ENCODE results near the gene TTC28.
"Not testable (repeated sequence)": the region's sequence is repeated elsewhere in the genome, so short reads cannot be mapped to it uniquely, and the experiment has no call there.

TTC28 gene

DNA sequence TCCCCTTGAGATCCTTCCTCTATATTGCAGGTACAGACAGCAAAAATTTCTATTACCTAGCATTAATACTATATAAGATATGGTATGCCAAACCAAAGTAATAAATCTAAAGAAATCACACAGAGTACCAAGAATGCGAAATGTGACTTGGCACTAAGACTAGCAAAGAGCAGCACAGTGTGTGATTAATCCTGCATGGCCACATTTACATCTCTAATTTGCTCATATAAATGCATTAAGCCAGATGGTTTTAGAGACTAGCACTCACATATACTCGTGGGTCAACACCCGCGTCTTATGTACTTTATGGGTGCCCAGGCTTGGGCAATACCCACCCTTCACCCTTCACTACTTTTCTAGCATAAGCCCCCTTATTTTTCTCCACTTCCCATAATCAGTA lies 213.2 kb downstream of the TTC28 start:
- no peak for DNase-seq
- in situ Hi-C loops (cut with MboI; ENCODE audit: low pct_unique_long_range_greater_than_20kb, low sequenced_read_pairs) = no loop called here

DNA sequence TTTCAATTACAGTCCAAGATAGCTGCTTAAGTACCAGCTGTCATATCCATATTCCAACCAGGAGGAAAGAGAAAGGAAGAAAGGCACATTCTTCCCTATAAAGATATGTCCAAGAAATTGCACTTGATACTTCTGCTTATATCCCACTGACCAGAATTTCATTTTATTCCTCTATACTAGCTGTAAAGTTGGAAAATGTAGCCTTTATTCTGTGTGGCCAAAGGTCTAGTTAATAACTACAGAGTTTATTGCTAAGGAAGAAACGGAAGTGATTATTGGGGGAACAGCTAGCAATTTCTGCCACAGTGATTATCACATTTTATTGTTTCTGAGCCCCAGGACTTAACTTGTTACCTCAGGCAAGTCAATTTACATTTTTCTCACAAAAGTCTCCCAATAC lies 213.8 kb downstream of the TTC28 start:
- in situ Hi-C loops (cut with MboI; ENCODE audit: low pct_unique_long_range_greater_than_20kb, low sequenced_read_pairs) = no loop called here
- DNase-seq = no peak

DNA sequence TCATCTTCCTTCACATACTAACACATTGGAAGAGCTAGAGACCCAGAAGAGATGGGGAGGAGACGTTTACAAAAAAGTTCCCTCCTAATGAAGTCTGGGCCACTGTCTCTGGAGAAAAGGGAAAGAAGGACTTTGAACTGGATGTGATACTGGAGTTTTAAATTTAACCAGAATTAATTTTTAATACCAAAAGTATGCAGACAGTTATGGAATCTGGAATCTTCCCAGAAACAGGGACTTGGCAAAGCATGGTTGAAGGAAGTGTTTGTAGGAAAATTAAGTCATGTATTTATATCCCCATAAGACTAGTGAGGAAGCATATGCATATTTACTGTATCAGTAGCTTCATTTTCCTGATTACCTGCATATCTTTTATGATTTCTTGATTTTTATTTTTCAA lies 215.5 kb downstream of the TTC28 start:
- in situ Hi-C loops (cut with MboI; ENCODE audit: low pct_unique_long_range_greater_than_20kb, low sequenced_read_pairs) = no loop called here
- DNase-seq = no peak

DNA sequence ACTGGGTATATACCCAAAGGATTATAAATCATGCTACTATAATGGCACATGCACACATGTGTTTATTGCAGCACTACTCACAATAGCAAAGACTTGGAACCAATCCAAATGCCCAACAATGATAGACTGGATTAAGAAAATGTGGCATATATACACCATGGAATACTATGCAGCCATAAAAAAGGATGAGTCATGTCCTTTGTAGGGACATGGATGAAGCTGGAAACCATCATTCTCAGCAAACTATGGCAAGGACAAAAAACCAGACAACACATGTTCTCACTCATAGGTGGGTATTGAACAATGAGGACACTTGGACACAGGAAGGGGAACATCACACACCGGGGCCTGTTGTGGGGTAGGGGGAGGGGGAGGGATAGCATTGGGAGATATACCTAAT lies 216.2 kb downstream of the TTC28 start:
- DNase-seq; in situ Hi-C loops (cut with MboI; ENCODE audit: low pct_unique_long_range_greater_than_20kb, low sequenced_read_pairs): not testable (repeated sequence)

DNA sequence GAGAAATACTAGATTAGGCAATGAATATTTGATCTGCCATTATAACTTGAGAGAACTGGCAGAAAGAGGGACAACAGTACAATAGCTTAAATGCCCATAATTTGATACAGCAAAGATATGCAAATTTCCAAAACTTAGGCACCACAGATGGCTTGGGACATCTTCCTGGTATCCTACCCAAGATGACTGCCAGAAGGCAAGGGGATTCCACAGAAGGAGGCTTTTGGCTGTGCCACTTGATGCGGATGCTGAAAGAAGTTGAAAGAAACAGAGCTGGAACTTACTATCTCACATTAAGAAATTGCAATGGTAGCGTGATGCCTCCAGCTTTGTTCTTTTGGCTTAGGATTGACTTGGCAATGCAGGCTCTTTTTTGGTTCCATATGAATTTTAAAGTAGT lies 216.7 kb downstream of the TTC28 start:
- in situ Hi-C loops (cut with MboI; ENCODE audit: low pct_unique_long_range_greater_than_20kb, low sequenced_read_pairs) = no loop called here
- no peak for DNase-seq

DNA sequence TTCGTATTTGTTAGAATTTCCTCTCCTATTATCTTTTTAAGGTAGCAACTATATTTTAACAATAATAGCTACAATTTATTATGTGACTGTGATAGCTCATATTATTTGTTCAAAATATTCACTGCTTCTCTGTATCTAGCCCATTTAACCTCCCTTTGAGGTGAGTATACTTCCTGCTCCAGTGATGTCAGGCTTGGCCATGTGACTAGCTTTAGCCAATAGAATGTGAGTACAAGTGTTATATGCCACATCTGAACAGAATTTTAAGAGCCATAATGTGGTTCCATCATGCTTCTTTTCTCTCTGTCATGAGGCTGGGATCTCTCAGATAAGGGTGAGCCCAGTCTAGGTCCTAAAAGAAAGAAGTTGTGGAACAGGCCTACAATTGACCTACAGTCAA lies 217.6 kb downstream of the TTC28 start:
- no peak for DNase-seq
- in situ Hi-C loops (cut with MboI; ENCODE audit: low pct_unique_long_range_greater_than_20kb, low sequenced_read_pairs) = no loop called here

DNA sequence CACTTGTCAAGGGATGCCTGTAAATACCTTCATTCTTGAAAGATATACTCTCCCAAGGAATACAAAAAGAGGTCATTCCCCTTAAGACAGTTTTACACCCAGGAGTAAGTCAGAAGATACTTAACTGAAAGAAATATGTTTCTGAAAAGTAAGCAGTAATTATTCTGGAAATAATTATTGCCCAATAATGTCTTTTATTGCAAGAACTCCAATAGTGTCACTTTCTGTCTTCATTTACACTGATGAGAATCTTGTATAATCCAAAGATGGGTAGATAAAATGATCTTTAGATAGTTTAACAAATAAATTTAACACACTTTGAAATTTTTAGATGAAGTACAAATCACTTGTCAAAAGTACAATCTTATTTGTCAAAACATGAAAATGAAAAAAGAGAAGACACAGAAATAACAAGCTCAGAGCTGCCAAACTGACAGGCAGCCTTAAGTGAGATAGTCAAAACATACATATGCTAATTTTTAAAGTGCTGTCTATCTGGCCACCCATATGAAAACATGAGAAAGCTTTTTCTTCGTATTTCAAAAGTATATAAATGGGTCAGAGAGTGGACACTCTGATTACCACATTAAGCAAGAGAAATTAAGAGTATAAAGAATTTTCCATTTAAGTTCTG lies 225.1 kb downstream of the TTC28 start:
- no peak for DNase-seq
- in situ Hi-C loops (cut with MboI; ENCODE audit: low pct_unique_long_range_greater_than_20kb, low sequenced_read_pairs) = no loop called here

DNA sequence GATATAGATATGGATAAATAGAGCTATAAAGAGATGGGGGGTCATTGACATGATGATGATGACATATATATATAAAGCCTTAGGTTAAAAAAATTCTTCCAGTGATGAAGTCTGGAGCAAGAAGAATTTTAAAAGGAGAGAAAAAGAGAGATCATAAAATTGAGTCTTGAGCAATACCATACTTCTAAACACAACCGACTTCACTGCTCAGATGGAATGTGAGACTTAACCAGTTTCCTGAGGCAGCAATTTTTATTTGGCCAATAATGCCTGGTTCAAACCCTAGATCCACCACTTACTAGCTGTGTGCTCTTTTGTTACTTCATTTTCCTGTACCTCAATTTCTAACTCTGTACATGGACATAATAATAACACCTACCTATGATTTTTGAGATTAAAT lies 229.5 kb downstream of the TTC28 start:
- in situ Hi-C loops (cut with MboI; ENCODE audit: low pct_unique_long_range_greater_than_20kb, low sequenced_read_pairs) = no loop called here
- no peak for DNase-seq

DNA sequence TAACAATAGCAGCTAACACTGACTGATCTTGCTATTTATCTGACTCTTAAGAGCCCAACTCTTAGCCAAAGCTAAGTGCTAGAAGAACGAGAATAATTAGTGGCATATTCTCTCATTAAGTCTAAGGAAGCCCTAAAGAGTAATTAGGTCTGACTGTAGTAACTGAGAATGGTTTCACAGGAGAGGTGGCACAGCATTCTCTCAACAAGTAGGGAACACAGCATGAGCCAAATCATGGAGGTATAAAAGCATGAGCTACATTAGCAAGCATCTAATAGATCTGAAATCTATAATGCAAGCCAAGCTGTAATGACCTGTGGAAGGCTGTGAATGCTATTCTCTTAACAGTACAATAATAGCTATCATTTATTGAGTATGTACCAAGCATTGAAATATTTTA lies 230.6 kb downstream of the TTC28 start:
- in situ Hi-C loops (cut with MboI; ENCODE audit: low pct_unique_long_range_greater_than_20kb, low sequenced_read_pairs) = no loop called here
- no peak for DNase-seq

DNA sequence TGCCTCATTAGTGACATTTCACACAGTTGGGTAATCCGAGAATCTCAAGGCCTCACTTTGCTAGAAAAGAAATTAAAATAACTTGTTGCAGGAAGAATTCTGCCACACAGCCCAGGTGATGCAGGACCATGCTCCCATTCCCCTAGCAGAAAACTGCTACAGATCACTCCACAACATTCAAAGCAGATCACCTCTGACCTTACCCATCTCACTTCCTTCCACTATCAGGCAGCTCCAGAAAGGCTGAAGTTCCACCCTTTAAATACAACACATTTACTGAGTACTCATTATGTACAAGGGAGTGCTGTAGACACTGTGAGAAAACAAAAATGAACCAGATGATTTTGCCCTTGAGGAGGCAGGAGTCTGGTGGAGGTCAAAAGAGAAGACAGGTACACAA lies 231.0 kb downstream of the TTC28 start:
- DNase-seq = no peak
- in situ Hi-C loops (cut with MboI; ENCODE audit: low pct_unique_long_range_greater_than_20kb, low sequenced_read_pairs) = no loop called here

DNA sequence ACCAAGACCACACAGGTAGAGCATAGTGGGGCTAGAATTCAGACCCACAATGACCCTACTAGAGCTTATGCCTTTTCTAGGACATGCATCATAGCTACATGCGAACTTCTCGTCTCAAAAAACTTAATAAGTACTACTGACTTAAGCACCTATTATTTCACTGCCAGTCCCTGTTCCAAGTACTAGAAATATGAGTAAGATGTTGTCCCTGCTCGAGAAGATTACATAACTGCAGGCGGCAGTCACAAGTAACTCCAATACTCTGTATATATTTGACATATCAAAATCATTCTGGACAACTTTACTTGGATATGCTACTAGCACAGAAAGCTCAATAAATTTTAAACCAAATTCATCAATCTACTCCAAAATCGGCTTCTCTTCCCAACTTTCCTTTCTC lies 235.0 kb downstream of the TTC28 start:
- in situ Hi-C loops (cut with MboI; ENCODE audit: low pct_unique_long_range_greater_than_20kb, low sequenced_read_pairs) = no loop called here
- no peak for DNase-seq

DNA sequence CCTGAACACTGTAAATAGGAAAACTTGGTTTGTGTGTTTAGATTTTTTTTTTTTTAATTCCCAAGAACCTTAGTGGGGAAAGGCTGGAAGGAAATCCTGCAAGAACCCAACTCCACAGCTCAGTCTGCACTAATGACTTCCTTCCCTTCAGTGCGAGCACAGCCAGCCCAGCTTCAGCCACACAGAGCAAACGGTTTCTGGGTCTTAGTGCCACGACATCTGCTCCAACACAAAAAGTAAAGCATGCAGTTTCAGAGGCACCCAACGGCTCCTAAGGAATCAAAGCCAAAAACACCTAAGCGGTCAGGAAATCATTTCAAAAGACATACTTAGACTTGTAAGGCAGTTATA lies 236.1 kb downstream of the TTC28 start:
- in situ Hi-C loops (cut with MboI; ENCODE audit: low pct_unique_long_range_greater_than_20kb, low sequenced_read_pairs) = no loop called here
- peak; percentile 77 for DNase-seq

DNA sequence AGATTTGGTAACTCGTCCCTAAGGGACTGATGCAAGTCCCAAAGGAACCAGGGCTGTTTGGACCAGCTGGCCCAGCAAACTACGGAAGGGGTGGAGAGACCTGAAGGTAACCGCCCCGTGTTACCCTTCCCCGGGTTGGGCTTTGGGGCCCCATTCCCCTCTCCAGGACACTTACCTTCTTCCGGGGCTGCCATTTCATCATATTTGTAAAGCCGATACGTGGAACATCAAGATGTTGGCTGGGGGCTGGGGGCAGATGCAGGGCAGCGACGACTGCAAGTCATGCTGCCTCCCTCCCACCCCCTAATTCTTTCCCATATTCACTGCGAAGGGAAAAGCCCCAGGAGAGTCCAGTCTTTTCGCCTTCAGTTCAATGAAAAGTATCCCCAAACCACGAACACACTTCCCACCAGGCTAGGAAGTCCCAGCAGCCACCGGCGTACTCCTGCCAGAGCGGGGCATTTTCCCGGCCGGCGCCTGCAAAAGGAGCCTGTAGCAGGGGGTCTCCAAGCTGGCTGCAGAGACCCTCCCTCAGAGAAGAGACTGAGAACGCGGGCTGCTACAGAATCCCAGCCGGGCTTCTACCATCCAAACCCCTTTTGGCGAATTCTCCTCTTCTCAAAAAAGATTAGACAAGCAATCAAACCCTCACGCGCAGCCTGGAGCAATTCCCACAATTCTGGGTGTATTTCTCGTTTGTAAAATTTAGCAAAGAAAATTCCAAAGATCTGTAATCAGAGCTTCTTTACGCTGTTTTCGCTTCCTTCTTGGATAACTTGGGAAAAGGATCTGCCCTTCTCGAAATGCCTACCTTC lies 236.7 kb downstream of the TTC28 start:
- DNase-seq = no peak
- in situ Hi-C loops (cut with MboI; ENCODE audit: low pct_unique_long_range_greater_than_20kb, low sequenced_read_pairs) = no loop called here

DNA sequence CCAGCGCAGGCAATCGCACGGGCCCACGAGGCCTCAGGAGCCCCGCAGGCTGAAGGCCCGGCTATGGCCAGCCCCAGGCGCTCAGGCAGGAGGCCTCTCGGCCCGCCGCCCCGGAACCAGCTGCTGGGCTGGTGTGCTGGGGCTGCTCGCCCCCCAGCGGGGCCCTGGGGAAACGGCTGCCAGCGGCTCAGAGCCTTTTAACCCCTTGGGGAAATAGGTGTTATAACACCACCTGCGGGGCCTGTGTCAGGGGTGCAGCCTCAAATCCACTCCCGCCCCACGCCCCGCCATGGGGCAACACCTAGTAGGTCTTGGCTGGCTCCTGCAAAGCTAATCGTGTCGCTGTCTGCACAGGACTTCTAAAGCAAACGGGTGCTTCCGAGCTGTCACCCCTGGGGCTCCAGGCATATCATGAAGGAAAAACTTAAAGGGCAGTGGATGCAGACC lies 237.4 kb downstream of the TTC28 start:
- DNase-seq = peak; percentile 86
- in situ Hi-C loops (cut with MboI; ENCODE audit: low pct_unique_long_range_greater_than_20kb, low sequenced_read_pairs) = no loop called here

DNA sequence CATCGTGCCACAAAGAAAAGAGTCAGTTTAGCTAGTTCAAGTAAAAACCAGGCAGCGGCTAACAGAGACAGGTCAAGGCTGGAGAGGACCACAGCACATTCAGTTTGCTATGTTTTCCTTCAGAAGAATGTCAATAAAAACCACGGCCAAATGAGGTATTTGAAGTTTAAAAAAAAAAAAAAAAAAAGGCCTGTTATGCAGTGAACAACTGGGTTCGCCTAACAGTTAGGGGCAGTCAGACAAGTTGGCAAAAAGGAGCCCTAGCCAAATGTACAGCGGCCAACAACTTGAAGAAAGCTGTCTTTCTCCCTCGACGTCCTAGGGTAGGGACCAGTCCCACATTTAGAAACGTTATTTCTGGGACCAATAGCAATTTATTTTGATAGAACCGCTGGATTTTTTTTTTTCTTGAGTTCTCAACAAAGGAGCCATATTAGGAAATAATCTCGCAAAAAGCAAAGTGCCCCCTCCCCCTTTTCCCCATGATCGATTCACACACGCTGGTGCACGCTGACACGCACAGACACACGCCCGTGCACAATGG lies 237.8 kb downstream of the TTC28 start:
- no peak for DNase-seq
- in situ Hi-C loops (cut with MboI; ENCODE audit: low pct_unique_long_range_greater_than_20kb, low sequenced_read_pairs) = no loop called here

DNA sequence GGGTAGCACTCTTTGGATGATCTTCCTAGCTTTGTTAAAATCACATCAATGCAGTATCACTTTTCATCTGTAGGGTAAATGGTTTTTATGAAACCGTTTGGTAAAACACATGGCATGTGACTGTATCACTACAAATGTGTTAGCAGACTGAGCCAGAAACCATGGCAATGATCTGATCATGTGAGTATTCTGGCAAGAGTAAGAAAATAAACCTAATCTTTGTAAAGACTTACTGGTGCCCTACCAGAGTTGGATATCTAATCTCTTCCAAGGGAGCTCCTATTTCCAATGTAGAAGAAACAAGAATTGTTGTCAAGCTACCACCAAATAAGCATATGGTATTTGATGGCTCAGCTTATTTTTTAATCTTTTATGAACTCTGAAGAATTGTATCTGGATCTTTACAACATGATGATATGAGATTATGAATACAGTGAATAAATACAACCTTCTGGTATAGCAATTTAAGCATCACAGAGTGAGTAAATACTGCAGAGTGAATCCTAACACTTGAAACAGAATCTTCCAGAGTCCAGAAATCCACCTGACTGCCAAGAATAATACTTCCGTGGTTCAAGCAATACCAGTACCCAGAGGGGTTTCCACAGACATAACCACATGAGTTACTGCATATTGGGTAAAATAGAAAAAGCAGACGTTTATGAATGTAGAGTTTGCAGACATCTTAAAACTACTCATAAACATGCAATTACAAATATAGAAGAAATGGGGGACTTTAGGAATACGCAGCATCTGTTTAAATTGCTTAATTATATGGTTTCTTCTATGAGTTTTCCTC lies 238.8 kb downstream of the TTC28 start:
- in situ Hi-C loops (cut with MboI; ENCODE audit: low pct_unique_long_range_greater_than_20kb, low sequenced_read_pairs) = no loop called here
- DNase-seq = peak; percentile 2

DNA sequence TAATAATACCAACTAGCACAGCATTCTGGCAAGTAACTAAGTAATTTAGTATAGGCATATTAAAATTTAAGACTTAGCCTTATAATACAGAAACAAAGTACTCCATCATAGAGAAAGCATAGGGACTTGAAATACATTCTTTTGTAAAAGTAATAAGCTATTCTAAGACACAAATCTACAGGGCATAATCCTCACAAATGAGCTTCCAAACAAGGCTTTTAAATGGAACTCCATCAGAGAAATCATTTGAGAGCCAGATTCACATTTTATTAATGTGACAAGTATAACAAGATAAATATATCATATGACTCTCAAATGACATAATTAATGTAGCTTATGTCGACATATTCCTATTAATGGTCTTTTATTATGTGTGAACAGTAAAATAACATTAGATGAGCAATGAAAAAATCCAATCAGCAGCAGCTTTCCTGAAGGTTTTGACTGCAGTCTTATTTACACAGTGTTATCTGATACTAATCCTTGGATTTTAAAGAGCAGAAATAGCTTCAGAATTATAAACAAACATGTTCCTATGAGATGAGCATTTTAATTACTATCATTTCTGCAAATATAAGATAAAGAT lies 241.4 kb downstream of the TTC28 start:
- in situ Hi-C loops (cut with MboI; ENCODE audit: low pct_unique_long_range_greater_than_20kb, low sequenced_read_pairs) = no loop called here
- DNase-seq = no peak

DNA sequence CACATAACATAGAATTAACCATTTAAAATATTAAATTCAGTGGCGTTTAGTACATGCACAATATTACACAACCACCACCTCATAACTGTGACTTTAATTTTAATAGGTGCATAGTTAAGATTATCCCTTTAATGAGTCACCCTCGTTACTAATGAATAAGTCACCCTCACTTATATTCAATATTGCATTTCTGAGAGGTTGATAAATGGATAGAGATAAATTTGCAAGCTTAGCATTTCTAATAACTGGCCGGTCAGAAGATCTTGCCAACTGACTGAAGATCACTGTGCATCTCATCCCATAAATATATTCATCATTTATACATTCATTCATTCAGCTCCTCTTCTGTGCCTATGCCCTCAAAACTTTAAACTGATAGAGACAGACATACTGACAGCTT lies 243.7 kb downstream of the TTC28 start:
- in situ Hi-C loops (cut with MboI; ENCODE audit: low pct_unique_long_range_greater_than_20kb, low sequenced_read_pairs) = no loop called here
- DNase-seq = no peak

DNA sequence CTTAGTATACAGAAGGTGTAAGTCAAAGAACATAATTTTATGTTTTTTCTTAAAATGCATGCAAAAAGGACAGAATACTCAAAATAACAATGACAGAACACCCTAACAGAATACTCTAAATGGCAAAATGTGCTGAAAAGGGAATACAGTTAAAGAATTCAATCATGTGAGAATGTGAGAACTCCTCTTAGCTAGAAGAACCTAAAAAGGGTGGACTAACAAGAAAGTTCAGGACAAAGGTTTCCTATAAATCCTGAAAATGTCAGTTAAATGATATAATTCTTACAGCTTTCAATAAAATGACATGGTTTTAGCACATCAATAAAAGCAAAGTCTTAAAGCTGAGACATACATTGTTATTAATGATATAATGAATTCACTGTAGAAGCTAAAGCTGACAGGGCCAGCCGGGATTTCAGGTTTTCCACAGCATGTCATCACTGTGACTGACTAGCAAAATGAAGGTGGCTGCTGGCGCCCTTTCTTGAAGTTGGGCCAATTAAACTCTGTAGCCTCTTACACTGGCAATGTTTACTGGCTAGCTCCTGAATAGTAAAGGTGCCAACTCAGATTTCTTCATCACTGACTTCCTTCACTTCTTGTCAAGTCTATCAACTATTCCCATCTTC lies 244.4 kb downstream of the TTC28 start:
- in situ Hi-C loops (cut with MboI; ENCODE audit: low pct_unique_long_range_greater_than_20kb, low sequenced_read_pairs) = no loop called here
- DNase-seq = no peak

Measured in KBM-7 (cell line).